RWPE2 (cell line): ENCODE data around the gene LSM14B.

Experiments
- ATAC-seq: fragments of 200-7000 bp; cut with Tn5 transposase; 3 replicates; pipeline ENCODE4 v1.9.1; 2021; ENCODE audit warnings: low read depth
- DNase-seq: peaks from one replicate; pipeline ENCODE4 v3.0.0-alpha.2; 2020; ENCODE audit warnings: low spot score
- H3K27ac ChIP-seq: fragments of 450-650 bp; 2 replicates; pipeline ENCODE4 v1.5.1; 2017; ENCODE audit warnings: mild to moderate bottlenecking; ENCODE audit not compliant: poor library complexity, severe bottlenecking
- H3K27me3 ChIP-seq: fragments of 250-450 bp; sonication (Bioruptor Pico); 2 replicates; pipeline ENCODE4 v1.5.1; 2021; ENCODE audit warnings: mild to moderate bottlenecking, moderate library complexity; ENCODE audit not compliant: insufficient read depth, poor library complexity, severe bottlenecking
- H3K36me3 ChIP-seq: fragments of 250-450 bp; sonication (Bioruptor Pico); 2 replicates; pipeline ENCODE4 v1.5.1; 2020; ENCODE audit warnings: low read depth, mild to moderate bottlenecking, moderate library complexity
- H3K4me1 ChIP-seq: fragments of 250-450 bp; sonication (Bioruptor Pico); 2 replicates; pipeline ENCODE4 v1.5.1; 2021; ENCODE audit warnings: mild to moderate bottlenecking, moderate library complexity; ENCODE audit not compliant: insufficient read depth, poor library complexity, severe bottlenecking
- H3K4me3 ChIP-seq: fragments of 250-450 bp; sonication (Bioruptor Pico); 2 replicates; pipeline ENCODE4 v1.5.1; 2021; ENCODE audit warnings: mild to moderate bottlenecking, moderate library complexity; ENCODE audit not compliant: severe bottlenecking
- H3K9me3 ChIP-seq: fragments of 250-450 bp; sonication (Bioruptor Pico); 2 replicates; pipeline ENCODE4 v1.5.1; 2021; ENCODE audit warnings: mild to moderate bottlenecking, moderate library complexity; ENCODE audit not compliant: severe bottlenecking
- CTCF ChIP-seq: fragments of 450-650 bp; IDR thresholded peaks from one replicate; pipeline ENCODE4 v1.5.1; 2017; ENCODE audit warnings: mild to moderate bottlenecking, moderate library complexity; ENCODE audit not compliant: poor library complexity, severe bottlenecking

Gene LSM14B

GRCh38 chr20:62117362-62117646 lies 5.0 kb upstream of the LSM14B start:
- no peaks in the 10 kb centered on the region for H3K4me1 ChIP-seq
- no peak for DNase-seq
- H3K27me3 ChIP-seq, result peaks cover 20% of the 10 kb centered on the region
- no peaks in the 10 kb centered on the region for H3K36me3 ChIP-seq
- no peak for TF ChIP-seq CTCF
- H3K4me3 ChIP-seq, result no peak overlapping the region
- H3K27ac ChIP-seq, result no peak overlapping the region
- ATAC-seq, result no peak
- peaks cover 9% of the 10 kb centered on the region for H3K9me3 ChIP-seq

- no peak for ATAC-seq
- peaks cover 9% of the 10 kb centered on the region for H3K9me3 ChIP-seq
- H3K27ac ChIP-seq, result no peak overlapping the region
- no peak overlapping the region for H3K4me3 ChIP-seq
- TF ChIP-seq CTCF, result no peak
- no peak for DNase-seq
- H3K36me3 ChIP-seq, result no peaks in the 10 kb centered on the region
- H3K27me3 ChIP-seq, result peaks cover 20% of the 10 kb centered on the region
- H3K4me1 ChIP-seq, result no peaks in the 10 kb centered on the region
Observed at GRCh38 chr20:62117658-62118057, 4.6 kb upstream of the LSM14B start.

GRCh38 chr20:62118113-62119043 lies 3.9 kb upstream of the LSM14B start:
- H3K27me3 ChIP-seq, result peaks cover 20% of the 10 kb centered on the region
- H3K4me1 ChIP-seq, result peaks cover under 1% of the 10 kb centered on the region
- peaks cover 5% of the 10 kb centered on the region for H3K9me3 ChIP-seq
- H3K27ac ChIP-seq, result no peak overlapping the region
- TF ChIP-seq CTCF, result no peak
- H3K4me3 ChIP-seq, result no peak overlapping the region
- peaks cover under 1% of the 10 kb centered on the region; the same call in 1 of the 2 replicates for H3K36me3 ChIP-seq
- ATAC-seq (no peak), DNase-seq (peak; percentile 82)

GRCh38 chr20:62119115-62119514 lies 3.2 kb upstream of the LSM14B start:
- TF ChIP-seq CTCF, result no peak
- Histone ChIP-seq H3K27me3 (peaks cover 20% of the 10 kb centered on the region), H3K27ac (no peak overlapping the region), H3K4me1 (peaks cover 5% of the 10 kb centered on the region), H3K9me3 (peaks cover 5% of the 10 kb centered on the region), H3K36me3 (peaks cover 7% of the 10 kb centered on the region), H3K4me3 (no peak overlapping the region)
- DNase-seq (no peak), ATAC-seq (no peak)
